Measurements from ENCODE around the gene TTC38. TPM values are rescaled to one million over a fixed set of nuclear protein-coding genes. Genes with fewer than 3 reads are reported as not detected.
"Not testable (repeated sequence)": the region's sequence is repeated elsewhere in the genome, so short reads cannot be mapped to it uniquely, and the experiment has no call there.

The TTC38 gene
- total RNA-seq, 1 donor from 2014 or later, result 26.3 TPM

GRCh38 chr22:46309526-46310085, 41.8 kb downstream of the TTC38 start:
- no peak for ATAC-seq
- intact Hi-C loops (cut with DNase I), result loop anchor here (10.0 kb wide), 2 partner anchors 185 to 315 kb away; no protein-coding TSS in a partner anchor

GRCh38 chr22:46312056-46312455, 44.2 kb downstream of the TTC38 start:
- DNase-seq, result no peak

More at GRCh38 chr22:46309526-46310085, 41.8 kb downstream of the TTC38 start:
- Histone ChIP-seq H3K27me3 (no peaks in the 10 kb centered on the region), H3K36me3 (no peaks in the 10 kb centered on the region), H3K27ac (no peak overlapping the region), H3K9me3 (no peaks in the 10 kb centered on the region), H3K4me1 (no peaks in the 10 kb centered on the region), H3K4me3 (no peak overlapping the region)
- DNase-seq, result no peak
- no peak for TF ChIP-seq CTCF (IDR thresholded peaks at IDR 0.05)

GRCh38 chr22:46312848-46313247, 45.0 kb downstream of the TTC38 start:
- not testable (repeated sequence) for H3K36me3 ChIP-seq, H3K9me3 ChIP-seq, H3K4me1 ChIP-seq, H3K27me3 ChIP-seq, H3K27ac ChIP-seq, H3K4me3 ChIP-seq, ATAC-seq, DNase-seq
- intact Hi-C loops (cut with DNase I), result loop anchor here (10.0 kb wide), 2 partner anchors 188 to 318 kb away; no protein-coding TSS in a partner anchor

More at GRCh38 chr22:46312056-46312455, 44.2 kb downstream of the TTC38 start:
- ATAC-seq, result no peak
- Histone ChIP-seq H3K4me1 (no peaks in the 10 kb centered on the region), H3K27me3 (no peaks in the 10 kb centered on the region), H3K9me3 (no peaks in the 10 kb centered on the region), H3K27ac (no peak overlapping the region), H3K4me3 (no peak overlapping the region), H3K36me3 (no peaks in the 10 kb centered on the region)
- no peak for TF ChIP-seq CTCF (IDR thresholded peaks at IDR 0.05)
- intact Hi-C loops (cut with DNase I), result loop anchor here (10.0 kb wide), 2 partner anchors 187 to 317 kb away; no protein-coding TSS in a partner anchor

- no peaks in the 10 kb centered on the region for H3K36me3 ChIP-seq
- H3K27me3 ChIP-seq, result no peaks in the 10 kb centered on the region
- H3K27ac ChIP-seq, result no peak overlapping the region
- DNase-seq (no peak), ATAC-seq (no peak)
- intact Hi-C loops (cut with DNase I), result loop anchor here (10.0 kb wide), 2 partner anchors 191 to 321 kb away; no protein-coding TSS in a partner anchor
- no peak overlapping the region for H3K4me3 ChIP-seq
- no peaks in the 10 kb centered on the region for H3K9me3 ChIP-seq
- no peaks in the 10 kb centered on the region for H3K4me1 ChIP-seq
- no peak for TF ChIP-seq CTCF (IDR thresholded peaks at IDR 0.05)
Observed at GRCh38 chr22:46315976-46316375, 48.2 kb downstream of the TTC38 start.

GRCh38 chr22:46317646-46318045, 49.8 kb downstream of the TTC38 start:
- Histone ChIP-seq H3K36me3 (no peaks in the 10 kb centered on the region), H3K27ac (no peak overlapping the region), H3K4me3 (no peak overlapping the region), H3K27me3 (no peaks in the 10 kb centered on the region), H3K9me3 (no peaks in the 10 kb centered on the region), H3K4me1 (no peaks in the 10 kb centered on the region)
- ATAC-seq, result no peak
- intact Hi-C loops (cut with DNase I), result loop anchor here (10.0 kb wide), 2 partner anchors 193 to 323 kb away; no protein-coding TSS in a partner anchor
- DNase-seq, result no peak
- no peak for TF ChIP-seq CTCF (IDR thresholded peaks at IDR 0.05)

- no peak overlapping the region for H3K27ac ChIP-seq
- TF ChIP-seq CTCF (IDR thresholded peaks at IDR 0.05), result no peak
- no peaks in the 10 kb centered on the region for H3K9me3 ChIP-seq
- no peak for ATAC-seq
- no peak for DNase-seq
- no peaks in the 10 kb centered on the region for H3K36me3 ChIP-seq
- H3K4me1 ChIP-seq, result no peaks in the 10 kb centered on the region
- H3K4me3 ChIP-seq, result no peak overlapping the region
- H3K27me3 ChIP-seq, result no peaks in the 10 kb centered on the region
- intact Hi-C loops (cut with DNase I), result loop anchor here (10.0 kb wide), 2 partner anchors 194 to 324 kb away; no protein-coding TSS in a partner anchor
Observed at GRCh38 chr22:46318576-46318975, 50.8 kb downstream of the TTC38 start.

Measured in upper lobe of right lung (tissue), 1 donor.